GM18520 (cell line): ENCODE measurements around the gene CCDC157.
"Not testable (repeated sequence)": the region's sequence is repeated elsewhere in the genome, so short reads cannot be mapped to it uniquely, and the experiment has no call there.

Experiments
- ATAC-seq: cut with Tn5 transposase; IDR thresholded peaks from one replicate; pipeline ENCODE4 v1.9.1; 2021; ENCODE audit not compliant: unreplicated experiment

Gene CCDC157

DNA sequence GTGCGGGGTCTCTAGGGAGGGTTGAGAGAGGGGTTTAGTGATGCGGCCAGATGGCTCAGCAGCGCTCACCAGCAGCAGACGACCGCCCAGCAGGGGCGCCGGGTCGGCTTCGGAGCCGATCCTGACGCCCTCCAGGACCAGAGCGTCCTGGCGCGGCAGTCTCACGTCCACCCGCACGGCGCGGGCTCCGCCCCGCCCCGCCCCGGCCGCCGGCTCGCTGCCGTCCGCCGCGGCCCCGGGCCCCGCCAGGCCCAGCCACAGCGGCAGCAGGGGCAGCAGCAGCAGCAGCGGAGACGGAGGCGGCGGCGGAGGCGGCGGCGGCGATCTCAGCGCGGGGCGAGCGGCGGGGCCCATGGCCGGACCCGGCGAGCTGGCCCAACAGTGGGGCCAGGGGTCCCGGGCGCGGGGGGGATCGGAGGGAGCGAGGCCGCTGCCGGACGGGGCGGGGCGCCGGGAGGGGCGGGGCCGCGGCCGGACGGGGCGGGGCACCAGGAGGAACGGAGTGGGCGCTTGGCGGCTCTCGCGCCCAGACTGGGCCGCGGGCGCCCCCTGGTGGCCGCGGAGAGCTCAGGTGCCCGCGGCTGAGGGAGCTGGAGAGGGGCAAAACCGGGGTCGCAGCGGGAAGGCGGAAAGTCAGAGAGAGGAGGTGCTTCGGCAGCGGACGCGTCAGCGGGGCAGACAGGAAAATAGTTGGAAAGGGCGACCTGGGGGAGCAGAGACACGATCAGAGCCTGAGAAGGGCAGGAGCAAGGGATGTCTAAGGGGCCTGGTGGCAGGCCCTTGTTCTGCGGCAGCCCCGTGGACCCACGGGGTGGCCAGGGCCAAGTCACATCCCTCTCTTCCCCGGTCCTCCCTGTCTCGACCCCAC lies 30.4 kb downstream of the CCDC157 start, which contains the start of gene RNF215:
Gene RNF215 (minus strand): TSS at position 452 of the 868 bp plus-strand sequence. CDS start 98 bp downstream, at position 354.
- peak; percentile 66 for ATAC-seq

DNA sequence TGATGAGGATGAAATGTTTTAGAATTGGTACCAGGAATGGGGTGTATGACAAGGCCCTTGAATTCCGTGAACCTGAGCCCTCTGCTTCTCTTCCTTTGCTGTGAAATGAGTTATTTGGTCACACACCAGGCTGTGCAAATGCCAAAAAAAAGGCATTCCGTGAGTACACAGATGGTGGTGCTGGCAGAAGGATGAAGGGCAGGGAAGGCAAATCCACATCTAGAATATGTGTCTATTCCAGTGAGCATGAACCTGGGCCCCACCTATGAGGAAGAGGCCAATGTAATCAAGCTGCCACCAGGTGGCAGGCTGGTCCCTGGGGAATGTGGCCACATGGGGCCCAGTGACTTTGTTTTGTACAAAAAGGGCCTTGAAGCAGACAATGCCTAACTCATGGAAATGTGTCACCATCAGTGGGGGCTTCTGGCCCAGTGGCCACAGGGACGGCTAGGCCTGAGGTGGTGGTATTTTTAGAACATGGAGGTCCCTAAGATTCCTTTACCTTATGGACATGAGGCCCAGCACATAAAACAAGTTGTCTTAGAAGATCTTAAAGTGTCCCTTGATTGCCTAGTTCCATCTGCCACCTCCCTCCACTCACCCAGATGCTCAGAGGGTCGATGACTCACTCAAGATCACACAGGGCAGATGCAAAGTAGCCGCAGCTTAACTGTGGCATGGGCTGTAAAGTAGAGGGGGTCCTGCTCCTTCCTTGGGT lies 34.3 kb downstream of the CCDC157 start:
- no peak for ATAC-seq

DNA sequence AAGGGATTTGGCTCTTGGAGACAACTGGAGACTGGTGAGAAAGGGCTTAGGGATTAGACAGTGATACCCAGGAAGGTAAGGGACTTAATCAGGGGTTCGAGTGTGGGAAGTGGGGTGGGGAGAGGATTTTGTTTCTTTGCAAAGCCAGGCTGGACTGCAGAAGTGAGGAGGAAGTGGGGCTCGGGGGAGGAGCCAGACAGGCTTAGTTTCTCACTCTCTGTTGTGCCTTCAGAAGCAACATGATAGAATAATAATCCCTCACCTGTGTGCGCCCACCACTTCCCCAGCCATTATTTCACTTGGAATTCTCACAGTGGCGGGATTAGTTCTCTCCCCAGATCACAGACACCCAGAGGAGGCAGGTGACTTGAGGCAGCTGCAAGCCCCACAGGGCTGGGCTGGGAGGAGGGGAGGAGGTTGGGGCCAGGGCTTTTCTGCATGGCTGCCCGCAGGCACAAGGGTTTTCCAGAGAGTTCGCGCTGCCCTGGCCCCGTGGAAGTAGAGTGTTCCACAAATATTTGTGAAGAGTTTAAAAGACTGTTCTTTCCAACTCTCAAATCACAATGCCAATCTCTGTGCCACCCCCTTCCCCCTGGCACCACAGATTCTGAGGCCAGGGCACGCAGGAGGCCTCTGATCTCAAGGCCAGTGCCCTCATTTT lies 36.0 kb downstream of the CCDC157 start:
- ATAC-seq = no peak

- ATAC-seq = no peak
These were observed 36.5 kb downstream of the CCDC157 start for GRCh38 chr22:30393322-30393680.

DNA sequence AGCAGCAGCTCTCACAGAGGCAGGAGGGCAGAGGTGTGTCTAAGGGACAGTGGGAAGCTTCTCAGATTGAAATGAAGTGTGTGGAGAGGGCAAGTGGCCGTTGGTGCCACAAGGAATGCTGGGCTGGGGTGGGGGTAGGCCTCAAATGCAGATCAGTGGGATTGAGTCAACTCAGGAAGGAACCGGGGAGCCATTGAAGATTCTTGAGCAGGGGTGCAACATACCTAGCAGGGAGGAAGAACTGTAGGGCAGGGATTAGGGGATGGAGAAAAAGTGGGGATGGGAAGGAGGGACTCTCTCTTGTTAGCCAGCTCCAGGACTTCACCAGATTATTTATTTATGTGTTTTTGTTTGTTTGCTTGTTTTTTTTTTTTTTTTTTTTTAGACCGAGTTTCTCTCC lies 37.1 kb downstream of the CCDC157 start:
- ATAC-seq = no peak

- no peak for ATAC-seq
These were observed 40.3 kb downstream of the CCDC157 start, which contains the start of gene SEC14L2 for GRCh38 chr22:30396871-30397655. Gene SEC14L2 (plus strand): TSS chr22:30397018. CDS start chr22:30397117, 99 bp downstream.

GRCh38 chr22:30397656-30398635 lies 41.1 kb downstream of the CCDC157 start:
- no peak for ATAC-seq

GRCh38 chr22:30398685-30399680 lies 42.2 kb downstream of the CCDC157 start:
- ATAC-seq = no peak

GRCh38 chr22:30399718-30400117 lies 42.9 kb downstream of the CCDC157 start:
- no peak for ATAC-seq

GRCh38 chr22:30400159-30400558 lies 43.4 kb downstream of the CCDC157 start:
- ATAC-seq = no peak

DNA sequence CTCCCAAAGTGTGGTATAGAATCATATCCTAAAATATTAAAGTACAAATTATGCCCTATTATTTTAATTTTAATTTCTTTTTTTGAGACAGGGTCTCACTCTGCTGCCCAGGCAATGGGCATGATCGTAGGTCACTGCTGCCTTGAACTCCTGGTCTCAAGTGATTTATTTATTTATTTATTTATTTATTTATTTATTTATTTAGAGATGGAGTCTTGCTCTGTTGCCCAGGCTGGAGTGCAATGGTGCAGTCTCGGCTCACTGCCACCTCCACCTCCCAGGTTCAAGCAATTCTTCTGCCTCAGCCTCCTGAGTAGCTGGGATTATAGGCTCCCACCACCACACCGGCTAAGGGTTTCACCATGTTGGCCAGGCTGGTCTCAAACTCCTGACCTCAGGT lies 44.2 kb downstream of the CCDC157 start:
- ATAC-seq = not testable (repeated sequence)

DNA sequence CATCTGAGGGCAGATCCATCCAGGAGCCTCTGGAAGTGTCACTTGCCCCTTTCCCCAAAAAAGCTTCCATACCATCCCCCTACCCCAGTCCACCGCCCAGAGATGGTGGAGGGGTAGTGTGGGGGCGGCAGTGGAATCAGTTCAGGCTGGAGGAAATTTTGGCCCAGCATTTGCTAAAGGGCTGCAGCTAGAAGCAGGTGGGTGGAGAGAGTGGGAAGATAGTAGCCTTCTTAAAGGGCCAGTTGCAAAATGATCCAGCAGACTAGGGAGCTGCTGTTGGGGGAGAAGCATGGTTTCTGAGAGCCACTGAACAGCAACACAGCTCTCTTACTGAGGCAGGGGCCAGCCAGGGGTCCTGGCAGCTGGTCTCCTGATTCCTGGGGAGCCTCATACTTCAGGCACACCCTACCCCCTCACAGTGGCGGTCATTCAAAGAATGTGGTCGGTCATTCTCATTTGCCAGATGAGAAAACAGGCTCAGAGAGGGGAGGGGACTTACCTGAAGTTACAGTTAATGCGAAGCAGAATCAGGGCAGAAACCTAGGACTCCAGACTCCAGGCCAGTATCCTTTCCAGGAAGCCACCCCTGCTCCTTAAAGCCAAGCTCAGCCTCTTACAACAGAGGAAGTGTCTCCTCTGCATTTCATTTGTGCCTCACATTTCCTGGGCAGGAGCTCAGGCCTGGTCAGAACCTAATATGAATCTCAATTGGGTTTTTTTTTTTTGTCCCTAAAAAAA lies 45.4 kb downstream of the CCDC157 start:
- ATAC-seq = no peak

GRCh38 chr22:30402766-30403104 lies 45.9 kb downstream of the CCDC157 start:
- not testable (repeated sequence) for ATAC-seq

- ATAC-seq = no peak
These were observed 47.5 kb downstream of the CCDC157 start for GRCh38 chr22:30404307-30404706.

DNA sequence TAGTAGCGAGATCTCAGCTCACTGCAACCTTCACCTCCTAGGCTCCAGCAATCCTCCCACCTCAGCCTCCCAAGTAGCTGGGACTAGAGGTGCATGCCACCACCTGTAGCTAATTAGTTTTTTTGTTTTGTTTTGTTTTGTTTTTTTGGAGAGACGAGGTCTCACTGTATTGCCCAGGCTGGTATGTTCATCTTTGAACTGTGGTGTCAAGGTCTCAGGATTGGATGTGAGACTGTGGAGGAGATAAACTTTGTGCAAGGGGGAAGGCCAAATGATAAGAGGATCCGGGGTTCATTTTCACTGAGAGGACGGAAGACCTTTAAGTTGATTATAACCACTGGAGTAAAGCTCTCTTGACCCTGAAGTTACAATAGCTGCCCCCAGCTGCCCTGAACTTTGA lies 48.9 kb downstream of the CCDC157 start:
- ATAC-seq = no peak

GRCh38 chr22:30406400-30406799 lies 49.6 kb downstream of the CCDC157 start:
- no peak for ATAC-seq

GRCh38 chr22:30408388-30409102 lies 51.7 kb downstream of the CCDC157 start:
- no peak for ATAC-seq
